Measurements from ENCODE around the gene C3orf20.

C3orf20 gene

DNA sequence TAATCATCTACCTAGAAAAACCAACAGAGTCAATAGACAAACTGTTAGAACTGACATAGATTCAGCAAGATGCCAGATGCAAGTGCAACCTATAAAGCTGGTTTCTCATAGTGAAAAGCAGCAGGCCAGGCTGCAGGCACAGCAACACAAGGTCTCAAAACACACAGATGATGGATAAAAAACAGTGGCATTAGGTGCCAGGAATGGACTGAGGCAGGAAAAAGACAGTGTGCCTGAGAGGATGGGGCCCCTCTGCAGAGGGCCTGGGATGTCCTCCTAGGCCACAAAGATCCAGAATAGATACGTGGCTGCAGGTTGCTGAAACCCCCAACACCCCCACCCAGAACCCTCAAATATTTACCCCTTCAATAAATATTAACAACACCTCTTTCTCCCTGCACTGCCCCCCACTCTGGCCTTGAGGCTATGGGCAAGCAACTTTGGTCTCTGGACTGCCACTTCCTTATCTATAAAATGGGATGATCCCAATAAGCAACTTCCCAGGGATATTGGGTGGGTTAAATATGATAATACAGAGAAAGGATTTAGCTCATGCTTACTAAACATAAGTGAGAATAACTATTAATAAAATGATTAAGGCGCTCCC is 108.6 kb downstream of the C3orf20 start:
- H3K4me3 ChIP-seq (ENCODE audit: low read length in 2 of 2): no peak overlapping the region
- no peak overlapping the region for H3K4ac ChIP-seq (ENCODE audit: low read length)
- no peak overlapping the region for H2BK120ac ChIP-seq (ENCODE audit: low read depth, low read length)
- H3K9me3 ChIP-seq (replicated peaks in 1 of 2; ENCODE audit: control insufficient read depth in 2 of 2, insufficient read depth in 1 of 2, low read depth in 1 of 2, low read length in 2 of 2): no peaks in the 10 kb centered on the region
- H3K79me1 ChIP-seq (ENCODE audit: low read depth, low read length): no peaks in the 10 kb centered on the region
- H2BK5ac ChIP-seq (ENCODE audit: low read length): no peak overlapping the region
- no peak overlapping the region for H4K8ac ChIP-seq (ENCODE audit: low read depth, low read length)
- H3K23ac ChIP-seq (ENCODE audit: low read depth, low read length, poor library complexity): no peak overlapping the region
- no peak overlapping the region for H2AK5ac ChIP-seq (ENCODE audit: low read depth, low read length)
- WGBS, 2 donors (ENCODE audit: extremely low coverage in 2 of 2, insufficient read length in 2 of 2, insufficient replicate concordance in 1 of 2): no CpG with 5 or more reads among the region's 2 CpGs
- no peak overlapping the region for H2BK12ac ChIP-seq (ENCODE audit: low read length)
- H3K27me3 ChIP-seq (ENCODE audit: control insufficient read depth in 3 of 3, insufficient read depth in 3 of 3, low read depth in 1 of 3, low read length in 3 of 3): peaks cover 0 to 7% (median 0%) of the 10 kb centered on the region in 3 experiments
- no peak overlapping the region for H3K4me2 ChIP-seq (ENCODE audit: insufficient read depth, low read length, poor library complexity, severe bottlenecking)
- no peak overlapping the region for H3K9ac ChIP-seq (ENCODE audit: low read depth, low read length, poor library complexity)
- H4K91ac ChIP-seq (ENCODE audit: low read depth, low read length, poor library complexity): no peak overlapping the region
- no peaks in the 10 kb centered on the region for H3K4me1 ChIP-seq (ENCODE audit: control insufficient read depth in 2 of 2, insufficient read depth in 1 of 2, low read depth in 1 of 2, low read length in 2 of 2)
- H2BK15ac ChIP-seq (ENCODE audit: low read length): no peak overlapping the region
- H3K14ac ChIP-seq (ENCODE audit: low read length): no peak overlapping the region
- H3K18ac ChIP-seq (ENCODE audit: low read length): no peak overlapping the region
- DNase-seq (ENCODE audit: low spot score): no peak
- H3K36me3 ChIP-seq (replicated peaks in 1 of 2; ENCODE audit: control insufficient read depth in 2 of 2, insufficient read depth in 2 of 2, low read length in 2 of 2): no peaks in the 10 kb centered on the region
- peak overlapping the region; percentile 74 for H2AFZ ChIP-seq (ENCODE audit: low read length)
- no peak overlapping the region for H3K27ac ChIP-seq (replicated peaks; ENCODE audit: low read length)

DNA sequence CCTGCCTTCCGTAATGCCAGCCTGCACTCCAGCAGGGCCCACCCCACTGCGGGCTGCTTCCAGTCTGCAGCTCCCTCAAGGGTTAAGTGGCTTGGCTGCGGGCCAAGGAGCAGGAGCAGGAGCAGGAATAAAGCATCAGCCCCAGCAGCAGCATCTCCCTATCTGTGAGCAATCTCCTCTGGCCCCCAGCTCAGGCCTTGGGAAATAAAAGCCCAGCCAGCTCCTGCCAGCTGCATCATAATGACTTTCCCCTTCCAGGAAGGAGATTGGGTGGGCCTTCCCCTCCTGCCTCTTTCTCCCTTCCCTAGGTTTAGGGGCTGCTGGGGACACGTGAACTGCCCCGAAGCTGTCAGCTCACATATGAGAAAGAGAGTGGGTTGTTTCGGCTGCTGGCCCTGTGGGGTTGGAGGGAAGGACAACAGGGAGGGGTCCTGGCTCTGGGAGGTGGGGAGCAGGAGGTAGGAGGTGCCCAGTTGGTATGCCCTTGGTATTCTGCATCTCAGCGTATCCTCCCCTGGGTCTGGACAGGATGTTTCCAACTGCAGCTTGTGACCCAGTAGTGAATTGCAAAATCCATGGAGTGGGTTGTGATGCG is 109.2 kb downstream of the C3orf20 start:
- DNase-seq (ENCODE audit: low spot score): no peak
- no peak overlapping the region for H3K4me3 ChIP-seq (ENCODE audit: low read length in 2 of 2)
- H2BK15ac ChIP-seq (ENCODE audit: low read length): no peak overlapping the region
- no peak overlapping the region for H4K8ac ChIP-seq (ENCODE audit: low read depth, low read length)
- no peak overlapping the region for H3K18ac ChIP-seq (ENCODE audit: low read length)
- H3K4me2 ChIP-seq (ENCODE audit: insufficient read depth, low read length, poor library complexity, severe bottlenecking): no peak overlapping the region
- H2AK5ac ChIP-seq (ENCODE audit: low read depth, low read length): no peak overlapping the region
- H3K9me3 ChIP-seq (replicated peaks in 1 of 2; ENCODE audit: control insufficient read depth in 2 of 2, insufficient read depth in 1 of 2, low read depth in 1 of 2, low read length in 2 of 2): no peaks in the 10 kb centered on the region
- no peak overlapping the region for H3K9ac ChIP-seq (ENCODE audit: low read depth, low read length, poor library complexity)
- WGBS, 2 donors (ENCODE audit: extremely low coverage in 2 of 2, insufficient read length in 2 of 2, insufficient replicate concordance in 1 of 2): no CpG with 5 or more reads among the region's 8 CpGs
- peaks cover 0 to 7% (median 0%) of the 10 kb centered on the region in 3 experiments for H3K27me3 ChIP-seq (ENCODE audit: control insufficient read depth in 3 of 3, insufficient read depth in 3 of 3, low read depth in 1 of 3, low read length in 3 of 3)
- H2BK12ac ChIP-seq (ENCODE audit: low read length): no peak overlapping the region
- no peak overlapping the region for H3K14ac ChIP-seq (ENCODE audit: low read length)
- no peak overlapping the region for H3K23ac ChIP-seq (ENCODE audit: low read depth, low read length, poor library complexity)
- no peak overlapping the region for H2BK120ac ChIP-seq (ENCODE audit: low read depth, low read length)
- no peak overlapping the region for H4K91ac ChIP-seq (ENCODE audit: low read depth, low read length, poor library complexity)
- no peaks in the 10 kb centered on the region for H3K4me1 ChIP-seq (ENCODE audit: control insufficient read depth in 2 of 2, insufficient read depth in 1 of 2, low read depth in 1 of 2, low read length in 2 of 2)
- no peaks in the 10 kb centered on the region for H3K79me1 ChIP-seq (ENCODE audit: low read depth, low read length)
- H3K27ac ChIP-seq (replicated peaks; ENCODE audit: low read length): no peak overlapping the region
- no peaks in the 10 kb centered on the region for H3K36me3 ChIP-seq (replicated peaks in 1 of 2; ENCODE audit: control insufficient read depth in 2 of 2, insufficient read depth in 2 of 2, low read length in 2 of 2)
- peak overlapping the region; percentile 74 for H2AFZ ChIP-seq (ENCODE audit: low read length)
- H2BK5ac ChIP-seq (ENCODE audit: low read length): no peak overlapping the region
- H3K4ac ChIP-seq (ENCODE audit: low read length): no peak overlapping the region

DNA sequence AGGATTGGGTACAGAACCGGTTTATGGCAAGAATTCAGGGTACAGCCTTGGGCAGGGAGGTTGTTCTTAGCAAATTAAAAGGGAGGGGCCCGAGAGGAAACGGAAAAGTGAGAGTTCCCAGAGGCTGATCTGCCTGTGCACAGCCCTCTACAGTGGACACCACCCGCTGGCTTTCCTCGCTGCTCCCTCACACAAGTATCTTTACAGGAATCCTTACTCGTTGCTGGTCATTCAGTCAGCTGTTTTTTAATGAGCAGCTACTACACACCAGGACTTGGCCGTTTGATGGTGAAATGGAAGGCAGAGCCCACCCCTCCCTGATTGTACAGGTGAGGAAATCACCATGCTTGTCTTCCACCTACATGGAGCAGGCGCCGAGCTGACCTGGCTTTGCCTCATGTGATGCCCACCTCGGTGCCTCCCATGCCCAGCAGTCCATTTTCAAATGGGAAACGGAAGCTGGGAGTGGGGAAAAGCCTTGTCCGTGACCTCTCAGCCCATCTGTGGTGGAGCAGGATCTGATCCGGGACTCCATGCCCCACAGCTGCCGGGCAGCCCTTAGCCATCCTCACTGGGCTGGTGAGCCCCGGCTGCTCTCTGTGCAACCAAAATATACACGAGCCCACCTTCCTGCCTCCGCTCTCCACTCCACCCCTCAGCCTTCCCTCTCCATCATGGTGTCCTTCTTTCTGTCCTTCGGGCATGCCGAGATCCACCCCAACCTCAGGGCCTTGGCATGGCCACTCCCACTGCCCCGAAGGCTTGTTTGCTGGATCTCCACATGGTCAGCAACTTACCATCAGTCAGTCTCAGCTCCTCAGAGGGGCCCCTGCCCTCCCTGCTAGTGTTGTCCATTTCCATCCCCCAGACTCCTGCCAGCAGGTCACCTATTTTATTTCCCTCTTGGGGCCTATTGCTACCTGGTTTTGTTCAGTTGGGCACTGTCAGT is 110.5 kb downstream of the C3orf20 start:
- H3K4me2 ChIP-seq (ENCODE audit: insufficient read depth, low read length, poor library complexity, severe bottlenecking): no peak overlapping the region
- no peaks in the 10 kb centered on the region for H3K36me3 ChIP-seq (replicated peaks in 1 of 2; ENCODE audit: control insufficient read depth in 2 of 2, insufficient read depth in 2 of 2, low read length in 2 of 2)
- no CpG with 5 or more reads among the region's 20 CpGs for WGBS, 2 donors (ENCODE audit: extremely low coverage in 2 of 2, insufficient read length in 2 of 2, insufficient replicate concordance in 1 of 2)
- no peak overlapping the region for H2BK12ac ChIP-seq (ENCODE audit: low read length)
- H4K91ac ChIP-seq (ENCODE audit: low read depth, low read length, poor library complexity): no peak overlapping the region
- no peaks in the 10 kb centered on the region for H3K9me3 ChIP-seq (replicated peaks in 1 of 2; ENCODE audit: control insufficient read depth in 2 of 2, insufficient read depth in 1 of 2, low read depth in 1 of 2, low read length in 2 of 2)
- H3K14ac ChIP-seq (ENCODE audit: low read length): no peak overlapping the region
- H2AFZ ChIP-seq (ENCODE audit: low read length): no peak overlapping the region
- peak overlapping the region; percentile 44 for H2AK5ac ChIP-seq (ENCODE audit: low read depth, low read length)
- no peak overlapping the region for H3K9ac ChIP-seq (ENCODE audit: low read depth, low read length, poor library complexity)
- no peak overlapping the region for H3K27ac ChIP-seq (replicated peaks; ENCODE audit: low read length)
- H2BK120ac ChIP-seq (ENCODE audit: low read depth, low read length): no peak overlapping the region
- peak overlapping the region; percentile 6 for H4K8ac ChIP-seq (ENCODE audit: low read depth, low read length)
- H3K4ac ChIP-seq (ENCODE audit: low read length): no peak overlapping the region
- no peak overlapping the region for H3K18ac ChIP-seq (ENCODE audit: low read length)
- H3K23ac ChIP-seq (ENCODE audit: low read depth, low read length, poor library complexity): peak overlapping the region; percentile 69
- no peak for DNase-seq (ENCODE audit: low spot score)
- no peak overlapping the region for H3K4me3 ChIP-seq (ENCODE audit: low read length in 2 of 2)
- no peak overlapping the region for H2BK15ac ChIP-seq (ENCODE audit: low read length)
- H3K27me3 ChIP-seq (ENCODE audit: control insufficient read depth in 3 of 3, insufficient read depth in 3 of 3, low read depth in 1 of 3, low read length in 3 of 3): peaks cover 0 to 13% (median 0%) of the 10 kb centered on the region in 3 experiments
- no peak overlapping the region for H2BK5ac ChIP-seq (ENCODE audit: low read length)
- H3K79me1 ChIP-seq (ENCODE audit: low read depth, low read length): no peaks in the 10 kb centered on the region
- no peaks in the 10 kb centered on the region for H3K4me1 ChIP-seq (ENCODE audit: control insufficient read depth in 2 of 2, insufficient read depth in 1 of 2, low read depth in 1 of 2, low read length in 2 of 2)

DNA sequence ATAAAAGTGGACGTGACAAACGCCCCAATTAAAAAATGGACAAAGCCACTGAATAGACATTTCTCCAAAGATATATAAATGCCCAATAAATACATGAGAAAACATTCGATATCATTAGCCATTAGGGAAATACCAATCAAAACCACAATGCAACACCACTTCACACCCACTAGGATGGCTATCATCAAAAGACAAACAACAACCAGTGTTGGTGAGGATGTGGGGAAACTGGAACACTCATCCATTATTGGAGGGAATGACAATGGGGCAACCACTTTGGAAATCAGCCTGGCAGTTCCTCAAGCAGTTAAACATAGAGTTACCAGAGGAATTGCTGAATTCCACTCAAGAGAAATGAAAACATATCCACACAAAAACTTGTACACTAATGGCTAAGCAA is 111.4 kb downstream of the C3orf20 start:
- H3K27me3 ChIP-seq (ENCODE audit: control insufficient read depth in 3 of 3, insufficient read depth in 3 of 3, low read depth in 1 of 3, low read length in 3 of 3): peaks cover 0 to 19% (median 0%) of the 10 kb centered on the region in 3 experiments
- WGBS, 2 donors (ENCODE audit: extremely low coverage in 2 of 2, insufficient read length in 2 of 2, insufficient replicate concordance in 1 of 2): no CpG with 5 or more reads among the region's 3 CpGs
- H2BK120ac ChIP-seq (ENCODE audit: low read depth, low read length): no peak overlapping the region
- no peak overlapping the region for H2BK15ac ChIP-seq (ENCODE audit: low read length)
- H3K79me1 ChIP-seq (ENCODE audit: low read depth, low read length): no peaks in the 10 kb centered on the region
- H3K36me3 ChIP-seq (replicated peaks in 1 of 2; ENCODE audit: control insufficient read depth in 2 of 2, insufficient read depth in 2 of 2, low read length in 2 of 2): no peaks in the 10 kb centered on the region
- no peak for DNase-seq (ENCODE audit: low spot score)
- H3K4me3 ChIP-seq (ENCODE audit: low read length in 2 of 2): no peak overlapping the region
- H2BK12ac ChIP-seq (ENCODE audit: low read length): no peak overlapping the region
- no peak overlapping the region for H3K4ac ChIP-seq (ENCODE audit: low read length)
- no peaks in the 10 kb centered on the region for H3K4me1 ChIP-seq (ENCODE audit: control insufficient read depth in 2 of 2, insufficient read depth in 1 of 2, low read depth in 1 of 2, low read length in 2 of 2)
- no peak overlapping the region for H3K27ac ChIP-seq (replicated peaks; ENCODE audit: low read length)
- no peak overlapping the region for H3K18ac ChIP-seq (ENCODE audit: low read length)
- no peak overlapping the region for H3K14ac ChIP-seq (ENCODE audit: low read length)
- no peak overlapping the region for H3K23ac ChIP-seq (ENCODE audit: low read depth, low read length, poor library complexity)
- no peak overlapping the region for H3K4me2 ChIP-seq (ENCODE audit: insufficient read depth, low read length, poor library complexity, severe bottlenecking)
- no peaks in the 10 kb centered on the region for H3K9me3 ChIP-seq (replicated peaks in 1 of 2; ENCODE audit: control insufficient read depth in 2 of 2, insufficient read depth in 1 of 2, low read depth in 1 of 2, low read length in 2 of 2)
- H4K8ac ChIP-seq (ENCODE audit: low read depth, low read length): no peak overlapping the region
- no peak overlapping the region for H4K91ac ChIP-seq (ENCODE audit: low read depth, low read length, poor library complexity)
- H2AFZ ChIP-seq (ENCODE audit: low read length): no peak overlapping the region
- H3K9ac ChIP-seq (ENCODE audit: low read depth, low read length, poor library complexity): no peak overlapping the region
- no peak overlapping the region for H2AK5ac ChIP-seq (ENCODE audit: low read depth, low read length)
- no peak overlapping the region for H2BK5ac ChIP-seq (ENCODE audit: low read length)
